HEK293T (cell line): ENCODE results near the gene AP3B2.
A peak's percentile ranks its signal among the peaks of the same experiment; 100 is the strongest.

Source experiments
- BHLHE40 ChIP-seq: fragments of 450-650 bp; IDR thresholded peaks from 2 replicates; pipeline ENCODE4 v1.6.1; 2016; ENCODE audit warnings: mild to moderate bottlenecking, moderate library complexity, borderline replicate concordance
- ELF4 ChIP-seq: fragments of 450-650 bp; IDR thresholded peaks from 2 replicates; pipeline ENCODE4 v1.6.1; 2017; ENCODE audit warnings: antibody characterized with exemption
- FOXA1 ChIP-seq: fragments of 450-650 bp; IDR thresholded peaks from 2 replicates; pipeline ENCODE4 v1.6.1; 2016; ENCODE audit warnings: mild to moderate bottlenecking
- FOXM1 ChIP-seq: fragments of 450-650 bp; IDR thresholded peaks from 2 replicates; pipeline ENCODE4 v1.6.1; 2017; ENCODE audit warnings: mild to moderate bottlenecking, borderline replicate concordance
- LEF1 ChIP-seq: fragments of 450-650 bp; IDR thresholded peaks from 2 replicates; pipeline ENCODE4 v1.6.1; 2017; ENCODE audit warnings: mild to moderate bottlenecking, borderline replicate concordance
- NFRKB ChIP-seq: fragments of 450-650 bp; IDR thresholded peaks from 2 replicates; pipeline ENCODE4 v1.6.1; 2016; ENCODE audit warnings: mild to moderate bottlenecking, moderate library complexity
- SP1 ChIP-seq: fragments of 450-650 bp; IDR thresholded peaks from 2 replicates; pipeline ENCODE4 v1.6.1; 2017
- SUZ12 ChIP-seq: fragments of 450-650 bp; IDR thresholded peaks from 2 replicates; pipeline ENCODE4 v1.6.1; 2016; ENCODE audit warnings: mild to moderate bottlenecking
- TARDBP ChIP-seq: fragments of 450-650 bp; IDR thresholded peaks from 2 replicates; pipeline ENCODE4 v1.6.1; 2016
- ZNF384 ChIP-seq: fragments of 450-650 bp; IDR thresholded peaks from 2 replicates; pipeline ENCODE4 v1.6.1; 2016

DNA sequence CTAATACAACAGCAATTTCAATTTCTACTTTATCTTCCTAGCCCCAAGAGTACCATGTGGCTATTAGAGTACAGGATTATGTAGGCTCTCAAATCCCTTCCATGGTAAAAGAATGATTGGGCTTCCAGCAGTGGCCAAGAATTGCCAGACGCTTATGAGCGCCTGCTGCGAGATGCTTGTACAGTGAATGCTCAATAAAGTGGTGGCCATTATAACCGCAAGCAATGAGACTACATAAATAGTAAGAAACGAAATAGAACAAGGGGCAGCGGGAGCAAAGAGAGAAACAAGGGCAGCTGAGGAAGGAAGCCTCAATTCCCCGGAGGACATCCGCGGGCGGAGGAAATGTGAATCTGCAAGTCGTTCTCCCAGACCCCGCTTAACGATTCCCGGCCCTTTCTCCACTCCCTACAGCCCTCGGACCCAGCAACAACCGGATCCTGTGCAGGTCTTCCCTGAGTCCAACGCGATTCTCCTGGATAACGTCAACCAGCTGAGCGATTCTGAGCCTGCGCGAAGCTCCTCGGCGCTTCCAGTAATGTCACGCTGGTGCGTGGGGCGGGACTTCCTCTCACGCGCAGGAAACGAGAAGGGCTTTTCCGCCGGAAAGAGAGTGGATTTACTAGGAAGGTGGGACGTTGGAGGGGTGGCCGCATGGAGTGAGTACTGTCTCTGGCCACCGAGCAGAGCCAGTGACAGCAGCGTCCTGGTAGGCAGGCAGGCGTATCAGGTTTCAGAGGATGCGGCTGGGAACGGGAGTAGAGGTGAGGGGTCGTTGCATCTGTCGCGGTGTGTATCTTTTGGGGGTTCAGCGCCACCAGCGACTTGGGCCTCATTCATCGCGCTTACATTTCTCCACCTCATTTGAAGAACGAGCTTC is 40.5 kb upstream of the AP3B2 start:
- TF ChIP-seq ELF4 (peak; percentile 83), FOXA1 (no peak), NFRKB (no peak), FOXM1 (no peak), LEF1 (no peak), BHLHE40 (no peak), ZNF384 (no peak), SUZ12 (no peak), TARDBP (peak; percentile 44; the same call in 1 of the 2 replicates), SP1 (no peak)
